Upper lobe of left lung (tissue), 6 donors: Measurements from ENCODE around the gene ASCL5. TPM values are rescaled to one million over a fixed set of nuclear protein-coding genes. Genes with fewer than 3 reads are reported as not detected.

ENCODE experiments used
- ATAC-seq, 2 donors: fragments of 200-7000 bp; cut with Tn5 transposase; one replicate each; pipeline ENCODE4 v1.9.1; 2022; ENCODE audit warnings: mild to moderate bottlenecking in 2 of 2, moderate library complexity in 2 of 2; ENCODE audit not compliant: low FRiP score in 2 of 2
- DNase-seq, 2 donors: peaks; one replicate each; pipeline ENCODE4 v3.0.0-alpha.2; 2019 to 2020
- H3K27ac ChIP-seq, 4 donors: fragments of 200-600 bp; sonication (generic); one replicate each; pipeline ENCODE4 v1.5.1; 2016 to 2019
- H3K27me3 ChIP-seq, 4 donors: fragments of 200-600 bp; sonication (generic); one replicate each; pipeline ENCODE4 v1.5.1; 2017 to 2019
- H3K36me3 ChIP-seq, 4 donors: fragments of 200-600 bp; sonication (generic); one replicate each; pipeline ENCODE4 v1.5.1; 2016 to 2019
- H3K4me1 ChIP-seq, 4 donors: fragments of 200-600 bp; sonication (generic); one replicate each; pipeline ENCODE4 v1.5.1; 2018 to 2019
- H3K4me3 ChIP-seq, 4 donors: fragments of 200-600 bp; sonication (generic); one replicate each; pipeline ENCODE4 v1.5.1; 2017 to 2019; ENCODE audit warnings: mild to moderate bottlenecking in 2 of 4, moderate library complexity in 1 of 4
- H3K9me3 ChIP-seq, 4 donors: fragments of 200-600 bp; sonication (generic); one replicate each; pipeline ENCODE4 v1.5.1; 2018 to 2019
- CTCF ChIP-seq, 6 experiments: fragments of 450-650 bp in 4 of 6; fragments of 200-600 bp in 2 of 6; sonication (generic) in 2 of 6; IDR thresholded peaks; one replicate each; pipeline ENCODE4 v1.5.1; 2016 to 2019; ENCODE audit warnings: antibody characterized with exemption in 6 of 6
- EP300 ChIP-seq, 4 donors: sonication (generic); formaldehyde crosslinking; IDR thresholded peaks; one replicate each; pipeline ENCODE4 v1.5.1; 2017; ENCODE audit warnings: antibody characterized with exemption in 4 of 4, control low read depth in 2 of 4
- POLR2A ChIP-seq, 4 donors: fragments of 450-650 bp; IDR thresholded peaks; one replicate each; pipeline ENCODE4 v1.5.1; 2016 to 2017; ENCODE audit warnings: antibody characterized with exemption in 4 of 4, mild to moderate bottlenecking in 2 of 4
- POLR2AphosphoS5 ChIP-seq, 2 donors: sonication (generic); formaldehyde crosslinking; IDR thresholded peaks; one replicate each; pipeline ENCODE4 v1.5.1; 2017; ENCODE audit warnings: antibody characterized with exemption in 2 of 2
- whole genome bisulfite sequencing, 2 donors: methylation state at CpG; one replicate each; pipeline ENCODE4 v1.1.5; 2017 to 2018; 5-methylcytosine and 5-hydroxymethylcytosine counted together
- total RNA-seq, 6 donors: library from RNA; depleted of rRNA in 4 of 6; stranded (reverse); fragments of >200 nt in 4 of 6; gene quantifications; one replicate each; pipeline versions ENCODE4 v1.1.0 to v1.2.1, GENCODE V29; 2016 to 2021
- donor health status: DM: no; HTN: no; CAD: no; lungs with moderate emphysema.
- donor health status: DM: no; HTN: yes; CAD: no; lungs with severe emphysema.

The ASCL5 gene
- total RNA-seq, 6 donors from 2014 or later: not detected

DNA sequence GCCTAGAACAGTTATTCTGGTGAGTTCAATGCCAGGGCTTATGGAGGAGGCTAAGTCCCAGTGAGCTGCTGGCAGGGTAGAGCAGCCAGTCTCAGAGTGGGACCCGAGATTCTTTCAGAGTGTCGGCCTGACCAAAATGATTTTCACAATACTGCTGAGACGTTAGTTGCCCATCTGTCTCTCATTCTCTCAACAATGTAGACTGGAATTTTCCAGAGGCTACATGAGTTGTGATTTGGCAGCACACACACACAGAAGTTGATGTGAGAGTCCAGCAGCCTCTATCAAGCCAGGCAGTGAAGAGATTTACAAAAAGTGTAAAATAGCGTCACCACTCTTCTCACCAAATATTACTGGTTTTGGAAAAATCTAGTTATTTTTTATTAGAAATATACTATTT, 36.4 kb downstream of the ASCL5 start:
- ATAC-seq (no peak), DNase-seq (no peak)
- Histone ChIP-seq H3K27me3 (no peaks in the 10 kb centered on the region), H3K27ac (no peak overlapping the region), H3K4me3 (no peak overlapping the region), H3K36me3 (no peaks in the 10 kb centered on the region), H3K9me3 (no peaks in the 10 kb centered on the region), H3K4me1 (no peaks in the 10 kb centered on the region)
- no peak for TF ChIP-seq POLR2A (IDR thresholded peaks at IDR 0.05)
- TF ChIP-seq EP300 (IDR thresholded peaks at IDR 0.05): no peak
- no peak for TF ChIP-seq CTCF (IDR thresholded peaks at IDR 0.05)
- no peak for TF ChIP-seq POLR2AphosphoS5 (IDR thresholded peaks at IDR 0.05)
- 77 to 86% methylated on average over 4 of the region's 4 CpGs for WGBS, 2 donors

DNA sequence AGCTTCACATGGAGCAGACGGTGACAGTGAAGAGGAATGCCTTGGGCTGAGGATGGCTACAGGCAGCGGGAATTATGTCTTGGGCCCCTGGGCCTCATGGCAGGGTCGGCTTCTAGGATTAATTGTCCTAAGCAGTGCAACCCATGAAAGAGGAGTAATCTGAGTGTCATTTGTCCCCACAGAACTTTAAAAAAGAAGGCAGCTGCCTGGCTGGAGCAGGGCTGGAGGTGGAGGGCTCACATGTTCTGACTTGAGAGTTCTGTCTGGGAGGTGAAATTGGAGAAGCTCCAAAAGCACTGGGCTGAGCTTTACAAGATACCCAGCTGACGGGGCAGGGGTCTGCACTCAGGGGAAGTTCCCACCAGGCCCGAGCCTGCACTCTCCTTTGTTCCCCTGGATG, 37.4 kb downstream of the ASCL5 start:
- Histone ChIP-seq H3K4me1 (no peaks in the 10 kb centered on the region), H3K9me3 (no peaks in the 10 kb centered on the region), H3K27me3 (no peaks in the 10 kb centered on the region), H3K4me3 (no peak overlapping the region), H3K27ac (no peak overlapping the region), H3K36me3 (no peaks in the 10 kb centered on the region)
- TF ChIP-seq POLR2A (IDR thresholded peaks at IDR 0.05): no peak
- no peak for TF ChIP-seq EP300 (IDR thresholded peaks at IDR 0.05)
- TF ChIP-seq CTCF (IDR thresholded peaks at IDR 0.05): no peak
- no peak for TF ChIP-seq POLR2AphosphoS5 (IDR thresholded peaks at IDR 0.05)
- ATAC-seq (no peak), DNase-seq (no peak)
- 92 to 97% methylated on average over 5 of the region's 5 CpGs for WGBS, 2 donors

DNA sequence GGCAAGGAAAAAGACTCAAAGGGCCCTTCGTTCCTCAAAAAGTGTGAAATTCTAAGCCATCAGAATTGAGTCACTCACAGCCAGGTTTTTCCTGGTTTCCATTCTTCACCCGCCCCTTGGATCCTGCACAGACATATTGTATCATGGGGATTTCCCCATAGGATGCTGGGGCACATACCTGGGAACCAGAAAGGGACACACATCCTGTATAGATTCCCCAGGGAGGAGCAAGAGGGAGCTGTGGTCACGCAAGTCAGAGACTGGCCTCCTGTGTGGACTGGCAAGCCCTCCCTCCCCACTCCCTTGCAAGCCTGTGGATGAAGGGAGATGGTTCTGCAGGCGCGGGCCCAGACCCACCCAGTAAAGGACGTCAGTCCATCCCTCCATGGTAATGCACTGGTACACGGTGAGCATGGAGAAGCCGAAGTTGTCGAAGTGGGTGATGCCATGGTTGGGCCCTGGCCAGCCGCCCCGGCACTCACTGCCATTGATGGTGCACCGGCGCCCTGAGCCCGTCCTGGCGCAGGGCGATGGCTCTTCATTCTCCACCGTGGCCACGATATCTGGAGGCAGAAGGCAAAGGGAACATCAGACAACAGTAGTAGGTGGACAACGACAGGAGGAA, 38.0 kb downstream of the ASCL5 start:
- DNase-seq (peak in 1 of 2 donors; percentile 65), ATAC-seq (no peak)
- no peak for TF ChIP-seq EP300 (IDR thresholded peaks at IDR 0.05)
- no peak for TF ChIP-seq CTCF (IDR thresholded peaks at IDR 0.05)
- TF ChIP-seq POLR2A (IDR thresholded peaks at IDR 0.05): no peak
- TF ChIP-seq POLR2AphosphoS5 (IDR thresholded peaks at IDR 0.05): no peak
- no peaks in the 10 kb centered on the region for H3K27me3 ChIP-seq
- H3K4me3 ChIP-seq: no peak overlapping the region
- H3K4me1 ChIP-seq: no peaks in the 10 kb centered on the region
- H3K27ac ChIP-seq: no peak overlapping the region
- 95% methylated on average over 11 to 19 of the region's 19 CpGs for WGBS, 2 donors
- no peaks in the 10 kb centered on the region for H3K9me3 ChIP-seq
- no peaks in the 10 kb centered on the region for H3K36me3 ChIP-seq

GRCh38 chr1:201088395-201088794, 38.6 kb downstream of the ASCL5 start:
- no peak for DNase-seq
- TF ChIP-seq EP300 (IDR thresholded peaks at IDR 0.05): no peak
- no peak for TF ChIP-seq POLR2A (IDR thresholded peaks at IDR 0.05)
- TF ChIP-seq CTCF (IDR thresholded peaks at IDR 0.05): no peak
- TF ChIP-seq POLR2AphosphoS5 (IDR thresholded peaks at IDR 0.05): no peak
- no peaks in the 10 kb centered on the region for H3K4me1 ChIP-seq
- H3K27me3 ChIP-seq: no peaks in the 10 kb centered on the region
- no peaks in the 10 kb centered on the region for H3K9me3 ChIP-seq
- WGBS, 2 donors: 55 to 67% methylated on average over 4 of the region's 4 CpGs
- no peak overlapping the region for H3K4me3 ChIP-seq
- H3K27ac ChIP-seq: no peak overlapping the region
- H3K36me3 ChIP-seq: no peaks in the 10 kb centered on the region
- no peak for ATAC-seq
